T-helper 22 cell (primary cell): ENCODE measurements around the gene CDK16.

Experiments used
- DNase-seq: peaks from one replicate; pipeline ENCODE4 v3.0.0-alpha.2; 2020; ENCODE audit warnings: low read depth

CDK16 gene

GRCh38 chrX:47218280-47218919 lies at the start of gene CDK16:
Gene CDK16 (plus strand): TSS chrX:47218681. CDS start chrX:47223558, 4,877 bp downstream.
- DNase-seq, result peak; percentile 70

- DNase-seq, result no peak
Measured at GRCh38 chrX:47169273-47169672, 49.2 kb upstream of the CDK16 start.

GRCh38 chrX:47169726-47170515 lies 48.6 kb upstream of the CDK16 start:
- no peak for DNase-seq

GRCh38 chrX:47170861-47171692 lies 47.4 kb upstream of the CDK16 start:
- no peak for DNase-seq

- no peak for DNase-seq
Measured at GRCh38 chrX:47171996-47172395, 46.5 kb upstream of the CDK16 start.

- no peak for DNase-seq
Measured at GRCh38 chrX:47172549-47172948, 45.9 kb upstream of the CDK16 start.

GRCh38 chrX:47172971-47173792 lies 45.3 kb upstream of the CDK16 start:
- DNase-seq, result no peak

- no peak for DNase-seq
Measured at GRCh38 chrX:47174376-47174775, 44.1 kb upstream of the CDK16 start.

GRCh38 chrX:47174846-47175587 lies 43.5 kb upstream of the CDK16 start:
- no peak for DNase-seq

GRCh38 chrX:47175588-47175980 lies 42.9 kb upstream of the CDK16 start:
- no peak for DNase-seq

- DNase-seq, result no peak
Measured at GRCh38 chrX:47176101-47176740, 42.3 kb upstream of the CDK16 start.

GRCh38 chrX:47177079-47177478 lies 41.4 kb upstream of the CDK16 start:
- DNase-seq, result no peak

- no peak for DNase-seq
Measured at GRCh38 chrX:47178337-47178736, 40.1 kb upstream of the CDK16 start.

GRCh38 chrX:47179221-47179927 lies 39.1 kb upstream of the CDK16 start:
- no peak for DNase-seq

GRCh38 chrX:47179928-47180255 lies 38.6 kb upstream of the CDK16 start:
- no peak for DNase-seq

GRCh38 chrX:47180346-47180745 lies 38.1 kb upstream of the CDK16 start:
- DNase-seq, result no peak

GRCh38 chrX:47181301-47181700 lies 37.2 kb upstream of the CDK16 start:
- no peak for DNase-seq

- DNase-seq, result no peak
Measured at GRCh38 chrX:47182106-47182700, 36.3 kb upstream of the CDK16 start.

- DNase-seq, result no peak
Measured at GRCh38 chrX:47184486-47184885, 34.0 kb upstream of the CDK16 start.

- DNase-seq, result no peak
Measured at GRCh38 chrX:47185241-47185640, 33.2 kb upstream of the CDK16 start.
